GM19455 (cell line): ENCODE results near the gene FHOD1.

ENCODE experiments used
- ATAC-seq: cut with Tn5 transposase; IDR thresholded peaks from one replicate; pipeline ENCODE4 v1.9.1; 2021; ENCODE audit not compliant: unreplicated experiment

Gene FHOD1

DNA sequence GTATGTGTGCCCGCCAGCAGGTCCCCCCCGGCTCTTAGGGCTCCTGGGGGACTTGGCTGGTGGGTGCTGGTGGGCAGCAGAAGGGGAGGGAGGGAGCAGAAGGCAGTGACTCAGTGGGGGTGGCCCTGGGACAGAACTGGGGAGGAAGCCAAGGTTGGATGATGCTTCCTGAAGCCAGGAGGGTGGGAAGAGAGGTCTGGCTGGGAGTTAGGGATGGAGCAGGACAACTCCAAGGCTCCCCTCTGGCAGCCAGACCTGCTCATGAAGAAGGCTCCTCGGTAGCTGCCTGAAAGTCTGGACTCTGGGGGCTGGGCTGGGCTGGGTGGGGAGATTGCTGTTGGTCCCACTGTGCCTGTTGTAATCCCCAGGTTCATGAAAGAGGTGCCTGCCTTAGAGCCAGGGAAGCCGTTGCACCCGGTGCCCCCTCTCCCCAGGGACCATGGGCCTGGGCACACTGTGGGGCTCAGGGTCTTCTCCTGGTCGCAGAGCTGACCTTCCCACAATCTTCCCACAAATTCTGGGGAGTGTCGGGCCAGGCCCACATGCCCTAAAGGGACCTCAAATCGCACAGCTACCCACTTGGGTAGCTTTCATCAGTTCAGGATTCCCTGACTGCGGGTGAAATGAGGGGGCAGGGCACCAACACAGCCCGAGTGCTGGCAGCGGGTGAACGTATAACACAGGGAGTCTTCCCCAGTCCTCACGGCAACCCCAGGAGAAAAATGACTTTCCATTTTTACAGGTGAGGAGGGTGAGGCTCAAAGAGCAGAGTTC is 30.9 kb upstream of the FHOD1 start:
- ATAC-seq, result no peak

- no peak for ATAC-seq
Observed at GRCh38 chr16:67277294-67277998, 30.2 kb upstream of the FHOD1 start.

- ATAC-seq, result no peak
Observed at GRCh38 chr16:67275321-67275720, 28.0 kb upstream of the FHOD1 start.

DNA sequence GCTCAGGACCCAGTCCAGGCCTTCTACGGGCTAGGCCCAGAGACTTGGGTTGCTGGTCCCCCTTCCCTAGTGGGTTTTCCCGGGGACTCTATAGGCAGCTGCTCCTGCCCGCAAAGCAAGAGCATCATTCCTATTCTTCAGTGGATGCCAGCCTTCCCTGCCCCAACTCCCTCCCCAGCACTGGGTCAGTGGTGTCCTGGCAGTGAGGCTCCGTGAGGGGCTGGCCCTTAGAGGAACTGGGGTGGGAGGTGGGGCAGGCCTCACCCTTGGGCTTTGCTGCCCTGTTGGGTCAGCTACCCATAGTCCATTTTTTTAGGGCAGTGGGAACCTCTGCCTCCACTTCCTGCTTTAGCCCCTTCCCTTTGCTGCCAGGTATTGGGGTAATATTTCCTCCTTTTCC is 24.2 kb upstream of the FHOD1 start:
- no peak for ATAC-seq

DNA sequence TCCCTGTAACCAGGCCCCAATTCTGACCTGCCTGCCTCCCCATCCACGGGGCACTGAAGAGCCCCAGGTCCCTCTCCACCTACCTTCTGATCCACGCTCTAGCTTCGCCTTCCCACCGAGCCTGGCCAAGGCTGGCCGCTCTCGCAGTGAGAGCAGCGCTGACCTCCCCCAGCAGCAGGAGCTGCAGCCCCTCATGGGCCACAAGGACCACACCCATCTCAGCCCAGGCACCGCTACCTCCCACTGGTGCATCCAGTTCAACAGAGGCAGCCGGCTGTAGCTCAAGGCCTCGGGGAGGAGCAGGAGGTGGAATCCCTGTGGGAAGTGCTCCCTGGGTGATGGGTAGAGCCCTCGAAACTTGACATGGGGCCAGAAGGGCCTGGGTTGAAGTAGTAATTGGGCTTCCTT is 23.7 kb upstream of the FHOD1 start:
- no peak for ATAC-seq

DNA sequence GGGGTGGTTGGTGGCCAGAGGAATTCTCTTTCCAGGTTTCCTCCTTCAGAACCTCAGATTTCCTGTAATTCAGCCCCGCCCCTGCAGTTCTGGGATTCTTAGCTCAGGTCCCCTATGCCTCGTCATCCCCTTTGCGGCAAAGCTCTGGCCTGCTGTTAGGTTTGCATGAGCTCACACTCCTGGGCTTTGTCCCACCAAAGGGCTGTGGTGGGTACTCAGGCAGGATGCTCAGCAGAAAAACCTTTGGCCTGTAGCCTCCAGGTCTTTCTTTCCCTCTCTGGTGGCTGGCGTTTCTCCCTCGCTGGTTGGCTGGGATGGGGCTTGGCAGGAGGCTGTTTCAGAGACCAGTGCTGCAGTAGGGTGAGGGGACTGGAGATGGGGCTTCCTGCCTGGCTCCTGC is 22.5 kb upstream of the FHOD1 start:
- ATAC-seq, result no peak

DNA sequence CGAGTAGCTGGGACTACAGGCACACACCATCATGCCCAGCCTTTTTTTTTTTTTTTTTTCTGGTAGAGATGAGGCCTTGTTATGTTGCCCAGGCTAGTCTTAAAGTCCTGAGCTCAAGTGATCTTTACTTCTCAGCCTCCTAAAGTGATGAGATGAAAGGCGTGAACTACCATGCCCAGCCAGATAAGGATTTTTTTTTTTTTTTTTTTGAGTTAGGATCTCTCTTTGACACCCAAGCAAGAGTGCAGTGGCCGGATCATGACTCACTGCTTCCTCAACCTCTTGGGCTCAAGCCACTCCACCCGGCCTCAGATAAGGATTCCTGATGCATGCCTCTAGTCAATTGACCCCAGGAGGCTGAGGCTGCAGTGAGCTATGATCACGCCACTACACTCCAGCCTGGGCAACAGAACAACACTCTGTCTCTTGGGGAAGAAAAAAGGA is 20.9 kb upstream of the FHOD1 start:
- ATAC-seq, result no peak

DNA sequence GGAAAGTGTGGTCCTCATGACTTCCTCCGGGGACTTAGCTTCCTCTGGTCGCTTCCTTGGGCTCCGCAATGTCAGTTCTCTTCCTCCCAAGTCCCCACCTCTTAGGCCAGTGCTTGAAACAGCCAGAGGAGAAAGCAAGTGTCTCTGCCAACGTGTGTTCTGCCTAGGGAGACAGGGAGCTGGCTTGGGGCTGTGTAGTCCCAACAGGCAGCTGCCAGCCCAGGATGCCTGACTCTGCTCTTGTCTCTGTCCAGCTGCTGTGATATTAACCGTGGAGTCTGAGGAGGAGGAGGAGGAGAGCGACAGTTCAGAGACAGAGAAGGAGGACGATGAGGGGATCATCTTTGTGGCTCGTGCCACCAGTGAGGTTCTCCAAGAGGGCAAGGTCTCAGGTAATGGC is 18.6 kb upstream of the FHOD1 start:
- no peak for ATAC-seq

DNA sequence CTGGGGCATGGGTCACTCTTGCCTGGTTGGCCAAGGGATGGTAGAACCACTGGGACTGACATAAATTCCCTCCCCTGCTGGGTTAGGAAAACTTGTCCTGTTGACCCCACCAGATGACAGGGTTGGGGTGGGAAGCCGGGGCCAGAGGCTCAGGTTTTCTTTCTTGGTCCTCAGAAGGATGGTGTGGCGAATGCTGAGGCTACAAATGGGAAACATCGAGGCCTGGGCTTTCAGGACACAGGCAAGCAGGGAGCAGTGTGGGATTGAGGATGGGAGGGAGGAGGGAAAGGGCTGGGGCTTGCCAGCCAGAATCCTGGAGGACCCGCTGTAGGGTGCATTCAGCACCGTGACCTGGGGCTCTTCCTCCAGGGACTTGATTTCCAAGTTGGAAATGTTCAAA is 17.6 kb upstream of the FHOD1 start:
- ATAC-seq, result no peak

DNA sequence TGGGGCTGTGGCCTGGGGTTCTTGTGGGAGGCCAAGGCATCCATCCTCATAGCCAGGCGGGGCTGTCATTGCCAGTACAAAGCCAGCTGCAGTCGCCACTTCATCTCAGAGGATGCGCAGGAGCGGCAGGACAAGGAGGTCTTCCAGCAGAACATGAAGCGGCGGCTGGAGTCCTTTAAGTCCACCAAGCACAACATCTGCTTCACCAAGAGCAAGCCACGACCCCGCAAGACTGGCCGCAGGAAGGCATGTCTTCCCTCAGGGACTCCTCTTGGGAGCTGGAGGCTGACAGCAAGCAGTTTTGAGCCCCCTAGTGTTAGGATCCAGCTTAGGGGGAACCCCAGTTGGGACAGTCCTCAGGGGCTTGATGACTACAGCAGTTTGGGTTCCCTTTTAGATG is 17.0 kb upstream of the FHOD1 start:
- ATAC-seq, result no peak

DNA sequence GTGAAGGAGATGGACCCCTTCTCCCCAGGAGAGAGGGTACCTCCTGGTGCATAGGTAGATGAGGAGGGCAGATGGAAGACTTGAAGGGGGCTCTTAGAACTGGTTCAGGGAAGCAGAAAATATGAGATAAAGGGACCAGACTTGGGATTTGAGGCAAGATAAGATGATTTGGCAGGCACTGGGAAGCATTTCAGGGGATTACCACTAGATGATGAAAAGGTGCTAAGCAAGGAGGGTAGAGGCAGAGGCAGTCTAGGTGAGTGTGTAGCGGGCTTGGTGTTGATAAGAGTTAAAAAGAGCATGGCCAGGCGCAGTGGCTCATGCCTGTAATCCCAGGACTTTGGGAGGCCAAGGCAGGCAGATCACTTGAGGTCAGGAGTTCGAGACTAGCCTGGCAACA is 15.9 kb upstream of the FHOD1 start:
- ATAC-seq, result no peak

- no peak for ATAC-seq
Observed at GRCh38 chr16:67260426-67261063, 13.3 kb upstream of the FHOD1 start.

- no peak for ATAC-seq
Observed at GRCh38 chr16:67259705-67260104, 12.4 kb upstream of the FHOD1 start.

- ATAC-seq, result no peak
Observed at GRCh38 chr16:67258161-67258835, 11.0 kb upstream of the FHOD1 start.

GRCh38 chr16:67257486-67258160 is 10.3 kb upstream of the FHOD1 start:
- ATAC-seq, result no peak

GRCh38 chr16:67256701-67257230 is 9.5 kb upstream of the FHOD1 start:
- no peak for ATAC-seq

GRCh38 chr16:67255553-67256221 is 8.4 kb upstream of the FHOD1 start:
- ATAC-seq, result no peak

- no peak for ATAC-seq
Observed at GRCh38 chr16:67254801-67255552, 7.7 kb upstream of the FHOD1 start.
